H7 (cell line): Measurements from ENCODE around the gene GULP1. TPM values are rescaled to one million over a fixed set of nuclear protein-coding genes. Genes with fewer than 3 reads are reported as not detected.

ENCODE experiments used
- DNase-seq: peaks from one replicate; pipeline ENCODE4 v3.0.0; 2012
- H3K27me3 ChIP-seq: 2 replicates; pipeline ENCODE4 v1.6.0; 2011; ENCODE audit warnings: mild to moderate bottlenecking, low read length; ENCODE audit not compliant: control insufficient read depth, insufficient read depth
- H3K36me3 ChIP-seq: replicated peaks from 2 replicates; pipeline ENCODE4 v1.5.1; 2011; ENCODE audit warnings: low read length; ENCODE audit not compliant: control insufficient read depth, insufficient read depth
- H3K4me3 ChIP-seq: 2 replicates; pipeline ENCODE4 v1.5.1; 2011; ENCODE audit warnings: low read depth, mild to moderate bottlenecking, control low read depth, low read length, moderate library complexity; ENCODE audit not compliant: insufficient read depth
- total RNA-seq: library from RNA; depleted of rRNA; stranded (reverse); fragments of >200 nt; shearing (Covaris generic); gene quantifications from 2 replicates; pipeline ENCODE4 v1.2.3, GENCODE V29; 2014

GULP1 gene
- total RNA-seq, 1 experiment from 2014 or later = 49.4 TPM

- Histone ChIP-seq H3K27me3 (no peaks in the 10 kb centered on the region), H3K4me3 (no peak overlapping the region), H3K36me3 (no peaks in the 10 kb centered on the region)
- DNase-seq = no peak
Measured at GRCh38 chr2:188506843-188507242, 215.2 kb downstream of the GULP1 start.

DNA sequence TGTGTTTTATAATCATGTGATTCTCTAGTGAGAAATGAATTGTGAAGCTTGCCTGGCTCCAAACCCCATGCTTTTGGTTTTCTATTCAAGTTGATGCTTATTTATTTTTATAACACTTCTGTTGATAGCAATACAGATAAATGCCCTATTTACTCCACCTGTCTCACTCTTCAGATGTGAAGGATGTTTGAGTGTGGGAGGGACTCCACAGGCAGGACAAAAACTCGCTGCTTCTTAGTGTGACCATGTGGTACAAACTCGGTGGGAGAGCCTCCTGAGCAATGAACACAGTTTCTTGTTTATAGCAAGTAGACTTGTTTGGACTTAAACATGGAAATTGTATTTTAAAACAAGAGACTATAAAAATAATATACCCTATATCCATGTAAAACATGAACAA lies 219.7 kb downstream of the GULP1 start:
- H3K36me3 ChIP-seq = no peaks in the 10 kb centered on the region
- no peak overlapping the region for H3K4me3 ChIP-seq
- no peak for DNase-seq
- H3K27me3 ChIP-seq = no peaks in the 10 kb centered on the region

DNA sequence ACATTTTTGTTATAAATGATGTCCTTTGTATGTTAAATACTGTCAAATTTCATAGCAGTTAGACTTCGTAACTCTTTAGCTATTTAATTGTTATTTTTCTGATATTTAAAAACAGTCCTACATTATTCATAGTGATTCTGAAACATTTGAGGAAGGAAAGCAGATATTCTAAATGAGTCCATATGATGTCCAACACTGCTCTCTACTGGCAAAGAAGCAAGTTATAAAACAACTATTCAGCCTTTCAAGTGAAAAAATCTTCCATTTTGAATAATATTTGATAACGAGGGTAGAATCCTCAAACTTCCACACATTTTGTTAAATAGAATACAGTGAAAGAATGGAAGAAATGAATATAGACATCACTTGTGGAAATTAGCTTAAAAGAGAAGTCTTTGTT lies 220.8 kb downstream of the GULP1 start:
- Histone ChIP-seq H3K27me3 (no peaks in the 10 kb centered on the region), H3K36me3 (no peaks in the 10 kb centered on the region), H3K4me3 (no peak overlapping the region)
- DNase-seq = no peak

- Histone ChIP-seq H3K36me3 (no peaks in the 10 kb centered on the region), H3K4me3 (no peak overlapping the region), H3K27me3 (no peaks in the 10 kb centered on the region)
- DNase-seq = no peak
Measured at GRCh38 chr2:188515918-188516317, 224.2 kb downstream of the GULP1 start.

GRCh38 chr2:188517549-188518215 lies 226.0 kb downstream of the GULP1 start:
- no peaks in the 10 kb centered on the region for H3K36me3 ChIP-seq
- DNase-seq = no peak
- H3K27me3 ChIP-seq = no peaks in the 10 kb centered on the region
- H3K4me3 ChIP-seq = no peak overlapping the region

GRCh38 chr2:188518381-188518780 lies 226.7 kb downstream of the GULP1 start:
- no peak for DNase-seq
- no peaks in the 10 kb centered on the region for H3K36me3 ChIP-seq
- no peaks in the 10 kb centered on the region for H3K27me3 ChIP-seq
- no peak overlapping the region for H3K4me3 ChIP-seq

DNA sequence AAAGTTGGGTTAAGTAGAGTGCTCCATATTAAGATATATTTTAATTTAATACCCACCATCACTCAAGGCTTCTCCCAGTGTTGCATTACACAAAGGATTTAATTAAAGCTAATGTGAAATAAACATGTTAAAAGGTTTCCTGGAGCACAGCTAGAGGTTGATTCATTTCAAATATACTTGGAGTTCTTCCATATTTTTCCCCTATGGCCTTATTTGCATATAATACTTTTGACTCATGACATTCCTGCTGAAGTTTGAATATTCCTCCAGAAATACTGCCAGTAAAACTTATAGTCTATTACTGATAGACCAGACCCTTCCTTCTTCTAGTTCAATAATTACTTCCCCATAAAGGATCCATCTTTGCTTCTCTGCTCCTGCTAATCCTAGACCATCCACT lies 227.5 kb downstream of the GULP1 start:
- H3K4me3 ChIP-seq = no peak overlapping the region

GRCh38 chr2:188522517-188522916 lies 230.8 kb downstream of the GULP1 start:
- no peak for DNase-seq
- H3K4me3 ChIP-seq = no peak overlapping the region
- H3K27me3 ChIP-seq = no peaks in the 10 kb centered on the region
- H3K36me3 ChIP-seq = no peaks in the 10 kb centered on the region

More for the DNA sequence above, 227.5 kb downstream of the GULP1 start:
- no peak for DNase-seq
- H3K27me3 ChIP-seq = no peaks in the 10 kb centered on the region
- no peaks in the 10 kb centered on the region for H3K36me3 ChIP-seq

GRCh38 chr2:188523919-188524318 lies 232.2 kb downstream of the GULP1 start:
- Histone ChIP-seq H3K36me3 (peaks cover 2% of the 10 kb centered on the region), H3K27me3 (no peaks in the 10 kb centered on the region), H3K4me3 (no peak overlapping the region)
- DNase-seq = no peak

DNA sequence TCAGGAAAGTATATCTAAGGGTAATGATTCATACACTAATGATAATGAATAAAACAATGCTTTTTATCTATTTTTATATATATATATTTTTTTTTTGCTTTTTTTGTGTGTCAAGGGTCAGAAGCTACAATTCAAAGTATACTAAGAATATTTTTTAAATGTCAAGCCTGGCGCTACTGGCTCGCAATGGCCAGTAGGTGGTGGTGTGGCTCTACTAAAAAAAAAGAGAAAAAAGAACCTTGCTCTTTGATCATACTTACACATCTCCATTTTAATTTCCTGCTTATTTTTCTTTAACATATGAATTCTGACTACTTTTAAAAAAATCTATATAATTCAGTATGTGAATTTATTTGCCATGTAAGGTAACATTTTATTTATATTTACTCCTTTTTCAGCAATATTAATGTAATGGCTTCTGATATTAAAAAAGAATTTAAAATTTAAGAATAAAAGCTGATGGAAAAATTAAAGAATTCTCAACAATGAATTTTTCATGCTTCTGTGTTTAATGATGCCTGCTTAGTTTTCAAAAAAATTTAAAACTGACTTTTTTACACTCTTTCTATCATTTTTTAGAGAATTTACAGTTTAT lies 232.9 kb downstream of the GULP1 start:
- H3K27me3 ChIP-seq = no peaks in the 10 kb centered on the region
- peaks cover 3% of the 10 kb centered on the region for H3K36me3 ChIP-seq
- H3K4me3 ChIP-seq = no peak overlapping the region
- peak; percentile 24 for DNase-seq

DNA sequence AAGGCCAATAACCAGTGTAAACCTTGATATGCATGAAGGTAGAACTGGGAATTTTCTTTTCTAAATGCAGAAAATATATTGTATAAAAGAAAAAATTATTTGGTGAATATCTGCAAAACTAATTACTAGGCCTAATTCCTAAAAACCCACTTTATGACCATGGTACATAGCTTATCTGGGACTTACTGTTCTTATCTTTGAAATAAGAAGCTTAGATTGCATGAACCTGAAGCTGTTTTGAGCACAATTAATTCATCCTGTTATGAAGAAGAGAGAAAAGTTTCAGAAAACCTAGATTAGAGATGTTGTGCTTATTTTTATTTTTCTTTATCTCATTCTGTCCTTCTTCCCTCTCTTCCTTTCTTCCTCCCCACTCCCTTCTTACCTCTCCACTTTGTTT lies 235.0 kb downstream of the GULP1 start:
- Histone ChIP-seq H3K36me3 (peaks cover 3% of the 10 kb centered on the region), H3K27me3 (no peaks in the 10 kb centered on the region), H3K4me3 (no peak overlapping the region)
- no peak for DNase-seq

DNA sequence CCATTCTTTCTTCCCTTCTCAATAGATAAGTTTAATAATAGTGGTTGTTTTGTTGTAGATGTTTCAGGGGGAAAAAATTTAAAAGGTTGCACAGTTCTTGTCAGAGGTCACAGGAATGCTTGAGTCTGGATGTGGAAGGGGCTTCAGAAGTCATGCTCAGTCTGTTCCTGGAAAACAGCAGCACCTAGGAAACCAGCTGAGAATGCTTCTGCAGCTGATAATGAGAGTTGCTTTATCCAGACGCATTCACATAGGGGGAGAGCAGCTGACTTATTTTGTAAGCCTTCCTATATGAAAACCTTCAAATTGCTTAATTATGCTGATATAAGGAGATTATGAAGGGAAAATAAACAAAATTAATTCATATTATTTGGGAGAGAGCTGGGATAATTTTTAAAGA lies 235.5 kb downstream of the GULP1 start:
- no peak overlapping the region for H3K4me3 ChIP-seq

GRCh38 chr2:188527581-188527993 lies 235.9 kb downstream of the GULP1 start:
- no peak for DNase-seq
- no peaks in the 10 kb centered on the region for H3K27me3 ChIP-seq
- H3K36me3 ChIP-seq = peaks cover 3% of the 10 kb centered on the region
- no peak overlapping the region for H3K4me3 ChIP-seq

More for the DNA sequence above, 235.5 kb downstream of the GULP1 start:
- Histone ChIP-seq H3K27me3 (no peaks in the 10 kb centered on the region), H3K36me3 (peaks cover 3% of the 10 kb centered on the region)
- DNase-seq = no peak

DNA sequence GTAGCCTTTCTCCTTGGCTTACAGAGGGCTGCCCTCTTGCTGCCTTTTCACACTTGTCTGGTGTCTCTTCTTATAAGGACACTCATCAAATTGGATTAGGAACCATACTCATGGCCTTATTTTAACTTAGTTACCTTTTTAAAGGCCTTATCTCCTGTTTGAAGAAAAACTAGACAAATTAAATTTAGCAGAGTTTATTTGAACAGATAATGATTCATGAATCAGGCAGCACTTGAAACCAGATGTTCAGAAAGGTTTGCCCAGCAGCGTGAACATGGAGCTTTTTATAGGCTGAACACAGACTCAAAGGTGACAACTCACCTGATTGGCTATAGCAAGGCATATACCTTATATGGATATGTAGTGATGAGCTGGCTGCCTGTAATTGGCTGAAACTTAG lies 238.0 kb downstream of the GULP1 start:
- no peaks in the 10 kb centered on the region for H3K27me3 ChIP-seq

DNA sequence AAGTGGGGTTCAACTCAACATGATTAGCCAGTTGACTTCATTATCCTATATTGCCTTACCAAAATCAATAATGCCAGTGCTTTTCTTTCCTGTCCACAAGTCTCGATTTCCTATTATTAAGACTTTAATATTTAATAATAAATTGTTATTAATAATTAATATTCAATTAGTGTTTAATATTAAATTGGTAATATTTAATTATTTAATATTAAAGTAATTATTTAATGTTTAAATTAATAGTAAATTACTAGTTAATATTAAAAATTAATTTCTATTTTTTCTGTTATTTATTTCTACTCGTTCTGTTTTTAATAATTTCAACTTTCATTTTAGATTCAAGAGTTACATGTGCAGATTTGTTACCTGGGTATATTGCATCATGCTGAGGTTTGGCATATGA lies 243.2 kb downstream of the GULP1 start:
- DNase-seq = no peak
- H3K36me3 ChIP-seq = no peaks in the 10 kb centered on the region; the same call in 1 of the 2 replicates
- no peaks in the 10 kb centered on the region for H3K27me3 ChIP-seq
- no peak overlapping the region for H3K4me3 ChIP-seq

More for the DNA sequence above, 238.0 kb downstream of the GULP1 start:
- Histone ChIP-seq H3K4me3 (no peak overlapping the region), H3K36me3 (peaks cover 3% of the 10 kb centered on the region)
- DNase-seq = no peak
